Omental fat pad (tissue), 4 donors: ENCODE measurements around the gene NMRAL1. TPM values are rescaled to one million over a fixed set of nuclear protein-coding genes. Genes with fewer than 3 reads are reported as not detected.

Experiments
- ATAC-seq: fragments of 150-250 bp; one replicate; pipeline ENCODE4 v1.9.1; 2016; ENCODE audit warnings: mild to moderate bottlenecking, moderate library complexity; ENCODE audit not compliant: low FRiP score
- DNase-seq: peaks from one replicate; pipeline ENCODE4 v3.0.0-alpha.2; 2019; ENCODE audit warnings: low spot score
- CTCF ChIP-seq, 3 donors: fragments of 450-650 bp; IDR thresholded peaks; one replicate each; pipeline ENCODE4 v1.5.1; 2016 to 2017; ENCODE audit warnings: antibody characterized with exemption in 3 of 3, mild to moderate bottlenecking in 3 of 3, moderate library complexity in 2 of 3
- total RNA-seq, 4 donors: library from RNA; depleted of rRNA; stranded (reverse); fragments of >200 nt; gene quantifications; one replicate each; pipeline ENCODE4 v1.1.0, GENCODE V29; 2016

Gene NMRAL1
- total RNA-seq, 4 donors from 2014 or later = 27.9 to 56.8 (median 44.5) TPM

GRCh38 chr16:4442371-4442770 is 32.1 kb downstream of the NMRAL1 start:
- TF ChIP-seq CTCF (IDR thresholded peaks at IDR 0.05) = no peak
- no peak for DNase-seq
- ATAC-seq = no peak

- ATAC-seq = no peak
- no peak for DNase-seq
- no peak for TF ChIP-seq CTCF (IDR thresholded peaks at IDR 0.05)
Measured at GRCh38 chr16:4437366-4437765, 37.1 kb downstream of the NMRAL1 start.

- ATAC-seq (no peak), DNase-seq (no peak)
- no peak for TF ChIP-seq CTCF (IDR thresholded peaks at IDR 0.05)
Measured at GRCh38 chr16:4435337-4436067, 38.9 kb downstream of the NMRAL1 start.

GRCh38 chr16:4433914-4434787 is 40.3 kb downstream of the NMRAL1 start:
- no peak for DNase-seq
- ATAC-seq = no peak
- no peak for TF ChIP-seq CTCF (IDR thresholded peaks at IDR 0.05)

GRCh38 chr16:4433228-4433627 is 41.2 kb downstream of the NMRAL1 start:
- ATAC-seq = no peak
- no peak for DNase-seq
- no peak for TF ChIP-seq CTCF (IDR thresholded peaks at IDR 0.05)

- ATAC-seq (no peak), DNase-seq (no peak)
- no peak for TF ChIP-seq CTCF (IDR thresholded peaks at IDR 0.05)
Measured at GRCh38 chr16:4431023-4431422, 43.4 kb downstream of the NMRAL1 start.
